Mesothelial cell of epicardium (in vitro differentiated cells): ENCODE measurements around the gene FGF18. TPM values are rescaled to one million over a fixed set of nuclear protein-coding genes. Genes with fewer than 3 reads are reported as not detected.

Experiments used
- DNase-seq, 2 experiments: peaks; one replicate each; pipeline ENCODE4 v3.0.0; 2021; ENCODE audit warnings: low spot score in 2 of 2; ENCODE audit not compliant: unreplicated experiment in 2 of 2
- H3K27ac Mint-ChIP-seq: 2 replicates; pipeline ENCODE4 v1.8.0; 2021; ENCODE audit warnings: mixed read lengths
- H3K27me3 Mint-ChIP-seq: 2 replicates; pipeline ENCODE4 v1.8.0; 2021; ENCODE audit warnings: low read depth, mixed read lengths
- H3K36me3 Mint-ChIP-seq: 2 replicates; pipeline ENCODE4 v1.8.0; 2021; ENCODE audit warnings: mixed read lengths
- H3K4me1 Mint-ChIP-seq: 2 replicates; pipeline ENCODE4 v1.8.0; 2021; ENCODE audit warnings: mixed read lengths
- H3K4me3 Mint-ChIP-seq: 2 replicates; pipeline ENCODE4 v1.8.0; 2021; ENCODE audit warnings: mild to moderate bottlenecking, moderate library complexity, mixed read lengths
- H3K9me3 Mint-ChIP-seq: 2 replicates; pipeline ENCODE4 v1.8.0; 2021; ENCODE audit warnings: mixed read lengths
- total RNA-seq: library from RNA; stranded (reverse); gene quantifications from 3 replicates; pipeline ENCODE4 v1.2.1, GENCODE V29; 2021
- TF ChIP-seq, protein P1 (sequence below): fragments of 200-600 bp; sonication (generic); IDR thresholded peaks from one replicate; pipeline ENCODE4 v1.5.0; 2021; ENCODE audit warnings: antibody characterized with exemption; ENCODE audit not compliant: unreplicated experiment

FGF18 gene
- total RNA-seq, 1 donor from 2014 or later: 10.2 TPM

GRCh38 chr5:171486613-171487012, 67.2 kb downstream of the FGF18 start:
- Mint-ChIP-seq H3K4me1 (peaks cover 3% of the 10 kb centered on the region), H3K27ac (no peak overlapping the region), H3K36me3 (no peaks in the 10 kb centered on the region), H3K27me3 (peaks cover 12% of the 10 kb centered on the region), H3K4me3 (no peak overlapping the region), H3K9me3 (no peaks in the 10 kb centered on the region)
- no peak for DNase-seq
- TF ChIP-seq, protein P1, sequence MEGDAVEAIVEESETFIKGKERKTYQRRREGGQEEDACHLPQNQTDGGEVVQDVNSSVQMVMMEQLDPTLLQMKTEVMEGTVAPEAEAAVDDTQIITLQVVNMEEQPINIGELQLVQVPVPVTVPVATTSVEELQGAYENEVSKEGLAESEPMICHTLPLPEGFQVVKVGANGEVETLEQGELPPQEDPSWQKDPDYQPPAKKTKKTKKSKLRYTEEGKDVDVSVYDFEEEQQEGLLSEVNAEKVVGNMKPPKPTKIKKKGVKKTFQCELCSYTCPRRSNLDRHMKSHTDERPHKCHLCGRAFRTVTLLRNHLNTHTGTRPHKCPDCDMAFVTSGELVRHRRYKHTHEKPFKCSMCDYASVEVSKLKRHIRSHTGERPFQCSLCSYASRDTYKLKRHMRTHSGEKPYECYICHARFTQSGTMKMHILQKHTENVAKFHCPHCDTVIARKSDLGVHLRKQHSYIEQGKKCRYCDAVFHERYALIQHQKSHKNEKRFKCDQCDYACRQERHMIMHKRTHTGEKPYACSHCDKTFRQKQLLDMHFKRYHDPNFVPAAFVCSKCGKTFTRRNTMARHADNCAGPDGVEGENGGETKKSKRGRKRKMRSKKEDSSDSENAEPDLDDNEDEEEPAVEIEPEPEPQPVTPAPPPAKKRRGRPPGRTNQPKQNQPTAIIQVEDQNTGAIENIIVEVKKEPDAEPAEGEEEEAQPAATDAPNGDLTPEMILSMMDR: no peak

DNA sequence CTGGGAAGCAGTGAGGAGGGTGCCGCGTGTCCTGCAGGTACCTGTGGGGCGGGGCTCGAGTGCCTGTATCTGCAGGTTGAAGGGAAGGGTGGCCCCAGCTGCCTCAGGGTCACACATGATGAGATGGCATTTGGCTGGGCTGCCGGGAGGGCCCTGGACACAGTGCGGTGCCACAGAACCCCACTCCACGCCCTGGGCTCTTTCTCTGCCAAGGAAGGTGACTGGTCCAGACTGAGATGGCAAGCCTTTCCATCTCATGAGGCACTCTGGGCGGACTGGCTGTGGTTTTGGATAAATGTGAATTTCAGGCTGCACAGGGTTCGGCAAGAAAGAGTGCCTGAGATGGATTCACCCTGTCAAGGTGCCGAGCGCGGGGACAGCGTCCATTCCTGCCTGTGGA, 69.4 kb downstream of the FGF18 start:
- Mint-ChIP-seq H3K27ac (no peak overlapping the region), H3K4me1 (peaks cover 9% of the 10 kb centered on the region), H3K27me3 (peaks cover 12% of the 10 kb centered on the region), H3K4me3 (no peak overlapping the region), H3K36me3 (no peaks in the 10 kb centered on the region), H3K9me3 (no peaks in the 10 kb centered on the region)
- TF ChIP-seq, protein P1: no peak
- no peak for DNase-seq

GRCh38 chr5:171492781-171493180, 73.3 kb downstream of the FGF18 start:
- Mint-ChIP-seq H3K27ac (no peak overlapping the region), H3K9me3 (no peaks in the 10 kb centered on the region)

DNA sequence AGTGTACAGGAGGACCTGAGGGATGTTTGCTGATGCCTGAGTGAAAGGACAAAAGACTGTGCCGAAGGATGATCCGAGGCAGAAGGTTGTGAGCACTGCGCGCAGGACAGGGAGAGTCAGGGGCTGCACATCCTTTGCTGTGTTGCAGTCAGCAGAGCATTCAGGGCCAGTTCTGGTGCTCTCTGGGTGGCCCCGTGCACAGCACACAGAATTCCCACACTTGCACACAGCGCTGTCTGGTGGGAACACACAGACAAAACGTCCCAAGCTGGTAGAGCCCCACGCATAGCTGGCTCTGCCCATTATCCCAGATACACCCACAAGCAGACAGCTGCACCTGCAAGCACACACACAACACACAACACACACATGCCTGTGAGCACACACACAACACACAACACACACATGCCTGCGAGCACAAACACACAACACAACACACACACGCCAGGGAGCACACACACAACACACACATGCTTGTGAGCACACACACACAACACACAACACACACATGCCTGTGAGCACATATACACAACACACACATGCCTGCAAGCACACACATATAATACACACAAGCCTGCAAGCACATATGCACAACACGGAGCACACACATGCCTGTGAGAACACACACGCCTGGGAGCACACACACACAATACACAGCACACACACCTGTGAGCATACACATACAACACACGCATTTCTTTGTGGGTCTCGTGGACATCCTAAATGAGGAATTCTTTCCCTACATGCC, 74.4 kb downstream of the FGF18 start:
- TF ChIP-seq, protein P1: no peak
- peak overlapping the region; percentile 95 for H3K27ac Mint-ChIP-seq
- DNase-seq: no peak
- peaks cover 25% of the 10 kb centered on the region for H3K4me1 Mint-ChIP-seq
- H3K36me3 Mint-ChIP-seq: no peaks in the 10 kb centered on the region
- no peak overlapping the region for H3K4me3 Mint-ChIP-seq
- no peaks in the 10 kb centered on the region for H3K27me3 Mint-ChIP-seq
- H3K9me3 Mint-ChIP-seq: no peaks in the 10 kb centered on the region

More at GRCh38 chr5:171492781-171493180, 73.3 kb downstream of the FGF18 start:
- Mint-ChIP-seq H3K4me1 (peaks cover 25% of the 10 kb centered on the region), H3K36me3 (no peaks in the 10 kb centered on the region), H3K4me3 (no peak overlapping the region), H3K27me3 (peaks cover 4% of the 10 kb centered on the region)
- DNase-seq: no peak
- TF ChIP-seq, protein P1: no peak

- DNase-seq: peak in 1 of 2 experiments; percentile 61
- Mint-ChIP-seq H3K27me3 (no peaks in the 10 kb centered on the region), H3K36me3 (no peaks in the 10 kb centered on the region), H3K4me1 (peaks cover 25% of the 10 kb centered on the region), H3K9me3 (no peaks in the 10 kb centered on the region), H3K4me3 (peak overlapping the region; percentile 13), H3K27ac (peak overlapping the region; percentile 95)
- TF ChIP-seq, protein P1: no peak
Measured at GRCh38 chr5:171494452-171495121, 75.1 kb downstream of the FGF18 start.
